ENCODE results near the gene LRIG2.

LRIG2 gene

DNA sequence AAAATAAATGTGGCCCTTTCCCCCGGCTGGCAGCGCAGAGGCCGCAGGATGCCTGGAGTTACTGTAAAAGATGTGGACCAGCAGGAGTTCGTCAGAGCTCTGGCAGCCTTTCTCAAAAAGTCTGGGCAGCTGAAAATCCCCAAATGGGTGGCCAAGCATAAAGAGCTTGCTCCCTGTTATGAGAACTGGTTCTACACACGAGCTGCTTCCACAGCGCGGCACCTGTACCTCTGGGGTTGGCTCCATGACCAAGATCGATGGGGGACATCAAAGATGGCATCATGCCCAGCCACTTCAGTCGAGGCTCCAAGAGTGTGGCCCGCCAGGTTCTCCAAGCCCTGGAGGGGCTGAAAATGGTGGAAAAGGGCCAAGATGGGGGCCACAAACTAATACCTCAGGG is 95.9 kb downstream of the LRIG2 start:
- DNase-seq (ENCODE audit: low spot score) = no peak

DNA sequence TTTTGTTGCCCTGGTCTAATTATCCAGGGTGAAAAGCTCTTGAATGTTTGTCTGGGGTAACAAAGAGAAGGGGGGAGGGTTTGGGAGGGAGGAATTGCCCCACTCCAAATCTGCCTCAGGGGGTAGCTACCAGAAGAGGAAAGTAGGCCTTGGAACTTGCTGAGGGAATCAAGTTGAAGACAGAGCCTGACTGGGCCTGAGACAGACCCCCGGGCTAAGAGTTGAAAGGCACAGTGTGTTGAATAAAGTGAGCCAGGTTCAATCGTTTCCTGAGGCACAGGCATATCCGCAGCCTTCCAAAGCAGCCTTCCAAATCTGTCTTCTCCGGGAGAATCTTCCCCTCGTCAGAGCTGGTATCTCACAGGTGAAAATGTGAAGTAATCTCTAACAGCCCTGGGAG is 96.6 kb downstream of the LRIG2 start:
- no peak for DNase-seq (ENCODE audit: low spot score)

DNA sequence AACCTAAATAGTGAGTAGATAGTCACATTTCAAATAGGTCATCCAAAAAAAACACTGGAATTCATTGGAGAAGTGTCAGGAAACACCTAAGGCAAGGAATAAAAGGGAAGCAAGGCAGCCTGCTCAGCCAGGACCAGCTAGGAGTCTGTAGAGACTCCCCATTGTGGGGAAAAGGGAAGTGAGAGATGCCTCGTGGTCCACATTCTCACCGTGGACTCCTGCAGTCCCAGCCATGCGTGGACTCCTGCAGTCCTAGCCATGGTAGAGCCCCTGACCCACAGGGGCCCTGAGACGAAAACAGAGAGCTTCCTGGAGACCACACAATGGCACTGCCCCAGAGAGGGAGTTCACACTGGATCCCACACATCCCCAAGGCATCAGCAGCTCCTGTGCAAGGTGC is 97.5 kb downstream of the LRIG2 start:
- no peak for DNase-seq (ENCODE audit: low spot score)

DNA sequence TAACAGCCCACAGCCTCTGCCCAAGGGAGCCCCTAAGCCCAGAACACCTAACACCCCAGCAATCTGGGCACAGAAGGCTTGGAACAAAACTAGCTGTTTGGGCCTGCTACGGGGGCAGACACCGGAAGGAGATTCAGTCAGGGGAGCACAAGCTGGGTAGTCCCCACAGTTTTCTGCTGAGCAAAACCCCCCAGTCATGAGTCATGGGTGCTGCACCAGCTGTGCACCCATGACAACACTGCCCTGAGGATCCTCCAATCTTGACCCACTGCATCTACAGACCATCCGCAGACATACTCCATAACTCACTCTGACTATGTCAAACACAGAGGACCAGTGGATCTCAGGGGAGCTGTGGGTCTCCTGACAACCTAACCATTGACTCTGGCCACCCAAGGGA is 105.1 kb downstream of the LRIG2 start:
- DNase-seq (ENCODE audit: low spot score) = no peak

DNA sequence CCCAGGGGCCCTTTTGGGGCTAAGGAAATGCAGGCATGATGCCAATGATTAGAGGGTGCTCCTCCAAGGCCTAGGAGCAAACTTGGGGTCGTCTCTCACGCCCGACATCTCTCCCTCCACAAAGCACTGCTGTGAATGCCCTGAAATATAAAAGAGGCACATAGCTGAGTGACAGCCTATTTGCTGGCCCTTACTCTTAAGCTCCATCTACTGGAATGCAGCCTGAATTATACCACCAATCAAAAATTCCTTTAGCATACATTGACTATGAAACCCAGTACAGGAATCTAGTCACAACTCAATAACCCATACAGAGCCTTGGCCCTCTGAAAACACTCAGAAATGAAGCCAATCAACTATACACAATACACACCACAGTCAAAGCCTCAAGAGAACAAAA is 105.5 kb downstream of the LRIG2 start:
- DNase-seq (ENCODE audit: low spot score) = no peak
